ENCODE data around the gene DNAH17.

DNA sequence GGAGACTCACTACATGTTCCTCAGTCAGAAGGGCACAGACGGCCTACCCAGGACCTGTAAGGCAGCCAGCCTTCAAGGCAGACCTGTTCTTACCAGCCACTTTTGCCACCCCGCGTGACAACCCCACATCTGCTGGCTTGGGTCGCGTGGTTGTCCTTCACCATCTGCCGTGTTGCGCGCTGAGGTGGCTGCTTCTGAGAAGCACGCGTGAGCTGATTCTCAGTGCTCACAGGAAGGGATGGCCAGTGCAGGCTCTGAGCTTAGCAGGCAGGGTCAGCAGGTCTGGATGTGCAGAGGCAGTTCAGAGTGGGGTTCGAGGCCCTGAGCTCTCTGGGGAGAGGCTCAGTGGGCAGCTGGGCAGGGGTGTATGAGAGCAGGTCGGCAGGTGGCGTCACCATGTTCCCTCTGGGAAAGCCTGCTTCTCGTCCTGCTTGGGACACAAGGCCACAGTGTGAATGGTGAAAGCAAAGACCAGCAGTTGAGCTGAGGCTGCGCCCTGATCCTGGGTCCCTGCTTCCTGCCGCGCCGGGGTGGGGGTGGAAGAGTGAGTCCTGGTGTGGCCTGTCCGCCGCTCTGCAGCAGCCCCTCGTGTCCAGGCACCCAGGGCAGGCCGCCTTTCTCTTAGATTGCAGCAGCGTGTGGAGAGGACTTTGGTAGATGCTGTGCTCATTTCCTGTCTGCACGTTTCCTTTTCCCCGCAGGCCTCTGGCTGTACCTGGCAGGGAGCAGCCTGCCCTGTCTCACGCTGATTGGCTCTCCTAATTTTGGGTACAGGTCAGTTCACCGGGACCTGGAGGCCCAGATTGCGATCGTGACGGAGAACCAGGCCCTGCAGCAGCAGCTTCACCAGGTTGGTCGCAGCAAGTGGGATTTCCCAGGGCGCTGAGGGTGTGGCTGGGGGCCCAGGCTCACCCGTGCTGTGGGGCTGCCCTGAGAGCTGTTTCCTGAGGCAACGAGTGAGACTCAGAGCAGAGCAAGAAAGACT, 162.7 kb downstream of the DNAH17 start:
- no peak for TF ChIP-seq TERF1 (CRISPR knock-in tag; IDR thresholded peaks at IDR 0.05)
- TF ChIP-seq NR2C2 (CRISPR knock-in tag; IDR thresholded peaks at IDR 0.05; ENCODE audit: borderline replicate concordance): no peak
- TF ChIP-seq MTA1 (CRISPR knock-in tag; IDR thresholded peaks at IDR 0.05; ENCODE audit: borderline replicate concordance): no peak
- no peak for TF ChIP-seq FOXP4 (CRISPR knock-in tag; IDR thresholded peaks at IDR 0.05)
- TF ChIP-seq CC2D1A (CRISPR knock-in tag; IDR thresholded peaks at IDR 0.05): no peak
- TF ChIP-seq, protein P1, sequence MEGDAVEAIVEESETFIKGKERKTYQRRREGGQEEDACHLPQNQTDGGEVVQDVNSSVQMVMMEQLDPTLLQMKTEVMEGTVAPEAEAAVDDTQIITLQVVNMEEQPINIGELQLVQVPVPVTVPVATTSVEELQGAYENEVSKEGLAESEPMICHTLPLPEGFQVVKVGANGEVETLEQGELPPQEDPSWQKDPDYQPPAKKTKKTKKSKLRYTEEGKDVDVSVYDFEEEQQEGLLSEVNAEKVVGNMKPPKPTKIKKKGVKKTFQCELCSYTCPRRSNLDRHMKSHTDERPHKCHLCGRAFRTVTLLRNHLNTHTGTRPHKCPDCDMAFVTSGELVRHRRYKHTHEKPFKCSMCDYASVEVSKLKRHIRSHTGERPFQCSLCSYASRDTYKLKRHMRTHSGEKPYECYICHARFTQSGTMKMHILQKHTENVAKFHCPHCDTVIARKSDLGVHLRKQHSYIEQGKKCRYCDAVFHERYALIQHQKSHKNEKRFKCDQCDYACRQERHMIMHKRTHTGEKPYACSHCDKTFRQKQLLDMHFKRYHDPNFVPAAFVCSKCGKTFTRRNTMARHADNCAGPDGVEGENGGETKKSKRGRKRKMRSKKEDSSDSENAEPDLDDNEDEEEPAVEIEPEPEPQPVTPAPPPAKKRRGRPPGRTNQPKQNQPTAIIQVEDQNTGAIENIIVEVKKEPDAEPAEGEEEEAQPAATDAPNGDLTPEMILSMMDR (CRISPR knock-in tag; IDR thresholded peaks at IDR 0.05): no peak
- TF ChIP-seq CCDC6 (CRISPR knock-in tag; IDR thresholded peaks at IDR 0.05): no peak
- TF ChIP-seq POLR2A (IDR thresholded peaks at IDR 0.05; ENCODE audit: insufficient read depth in 1 of 2, low read depth in 2 of 2, low read length in 2 of 2): no peak
- TF ChIP-seq FOXP1 (IDR thresholded peaks at IDR 0.05): no peak
- no peak for TF ChIP-seq FOXP1 (CRISPR knock-in tag; IDR thresholded peaks at IDR 0.05)

All from HepG2 (cell line).